Trophoblast cell (in vitro differentiated cells and primary cell): ENCODE measurements around the gene SPATC1L.

ENCODE experiments used
- DNase-seq, 2 donors: peaks; one replicate each; pipeline ENCODE4 v3.0.0-alpha.2; 2016
- H2AFZ ChIP-seq: 2 replicates; pipeline ENCODE4 v1.6.1; 2013; ENCODE audit warnings: low read length, moderate library complexity, mild to moderate bottlenecking; ENCODE audit not compliant: insufficient read depth, poor library complexity
- H2AK5ac ChIP-seq: 2 replicates; pipeline ENCODE4 v1.6.1; 2013; ENCODE audit warnings: mild to moderate bottlenecking, low read length
- H2BK120ac ChIP-seq: 2 replicates; pipeline ENCODE4 v1.6.1; 2013; ENCODE audit warnings: low read length, mild to moderate bottlenecking, moderate library complexity; ENCODE audit not compliant: insufficient read depth, poor library complexity
- H2BK12ac ChIP-seq: 2 replicates; pipeline ENCODE4 v1.6.1; 2013; ENCODE audit warnings: mild to moderate bottlenecking, low read length, moderate library complexity
- H2BK5ac ChIP-seq: 2 replicates; pipeline ENCODE4 v1.6.1; 2013; ENCODE audit warnings: low read length, low read depth, moderate library complexity, mild to moderate bottlenecking; ENCODE audit not compliant: poor library complexity
- H3K14ac ChIP-seq: 2 replicates; pipeline ENCODE4 v1.6.1; 2013; ENCODE audit warnings: mild to moderate bottlenecking, low read length
- H3K18ac ChIP-seq: 2 replicates; pipeline ENCODE4 v1.6.1; 2013; ENCODE audit warnings: mild to moderate bottlenecking, low read length
- H3K23ac ChIP-seq: 2 replicates; pipeline ENCODE4 v1.6.1; 2013; ENCODE audit warnings: low read length
- H3K27ac ChIP-seq: 2 replicates; pipeline ENCODE4 v1.5.1; 2013; ENCODE audit warnings: low read depth, mild to moderate bottlenecking, inconsistent platforms, low read length, moderate library complexity
- H3K27me3 ChIP-seq: 2 replicates; pipeline ENCODE4 v1.6.1; 2013; ENCODE audit warnings: inconsistent platforms, mild to moderate bottlenecking, low read length, moderate library complexity; ENCODE audit not compliant: insufficient read depth
- H3K36me3 ChIP-seq, 2 experiments: 1 replicate in 1 of 2; 2 replicates in 1 of 2; pipeline ENCODE4 v1.6.1; 2013; ENCODE audit warnings: low read length in 2 of 2, mild to moderate bottlenecking in 2 of 2, moderate library complexity in 1 of 2; ENCODE audit not compliant: insufficient read depth in 2 of 2, control insufficient read depth in 1 of 2
- H3K4ac ChIP-seq: 2 replicates; pipeline ENCODE4 v1.6.1; 2013; ENCODE audit warnings: low read depth, mild to moderate bottlenecking, low read length, moderate library complexity
- H3K4me1 ChIP-seq, 2 experiments: 1 replicate in 1 of 2; 2 replicates in 1 of 2; pipeline ENCODE4 v1.6.1; 2013; ENCODE audit warnings: low read length in 2 of 2, mild to moderate bottlenecking in 2 of 2, moderate library complexity in 1 of 2; ENCODE audit not compliant: insufficient read depth in 2 of 2, control insufficient read depth in 1 of 2
- H3K4me2 ChIP-seq: 2 replicates; pipeline ENCODE4 v1.6.1; 2013; ENCODE audit warnings: inconsistent platforms, mild to moderate bottlenecking, low read length, moderate library complexity
- H3K4me3 ChIP-seq: 2 replicates; pipeline ENCODE4 v1.5.1; 2013; ENCODE audit warnings: mild to moderate bottlenecking, low read depth, low read length, inconsistent platforms
- H3K79me1 ChIP-seq: one replicate; pipeline ENCODE4 v1.6.1; 2013; ENCODE audit warnings: low read length
- H3K79me2 ChIP-seq: 2 replicates; pipeline ENCODE4 v1.6.1; 2013; ENCODE audit warnings: low read length, mild to moderate bottlenecking; ENCODE audit not compliant: control insufficient read depth, insufficient read depth, poor library complexity
- H3K9ac ChIP-seq: 2 replicates; pipeline ENCODE4 v1.6.1; 2013; ENCODE audit warnings: mild to moderate bottlenecking, low read length
- H3K9me3 ChIP-seq: 2 replicates; pipeline ENCODE4 v1.6.1; 2013; ENCODE audit warnings: low read depth, mild to moderate bottlenecking, control low read depth, inconsistent platforms, low read length; ENCODE audit not compliant: insufficient read depth
- H4K12ac ChIP-seq: 2 replicates; pipeline ENCODE4 v1.6.1; 2013; ENCODE audit warnings: low read depth, mild to moderate bottlenecking, low read length, moderate library complexity
- H4K8ac ChIP-seq: 2 replicates; pipeline ENCODE4 v1.6.1; 2013; ENCODE audit warnings: low read depth, mild to moderate bottlenecking, low read length, moderate library complexity
- H4K91ac ChIP-seq: one replicate; pipeline ENCODE4 v1.6.1; 2013; ENCODE audit warnings: low read depth, mild to moderate bottlenecking, low read length, moderate library complexity
- WGBS: extraction: QIAGEN DNeasy Blood & Tissue Kit; methylation state at CpG from one replicate; pipeline ENCODE4 v1.1.7; 2013; ENCODE audit warnings: missing lambda C conversion rate; ENCODE audit not compliant: insufficient read length, insufficient coverage; ENCODE audit errors: extremely low coverage; 5-methylcytosine and 5-hydroxymethylcytosine counted together

The SPATC1L gene

GRCh38 chr21:46117586-46118315 is 66.5 kb downstream of the SPATC1L start:
- no peak overlapping the region for H2BK120ac ChIP-seq
- H3K27ac ChIP-seq, result no peak overlapping the region
- H2BK5ac ChIP-seq, result no peak overlapping the region
- peaks cover 53 to 56% of the 10 kb centered on the region in 2 experiments for H3K36me3 ChIP-seq
- no peak overlapping the region for H3K4me2 ChIP-seq
- no peak overlapping the region for H3K4me3 ChIP-seq
- DNase-seq, result no peak
- H3K79me1 ChIP-seq, result no peaks in the 10 kb centered on the region
- no peak overlapping the region for H3K4ac ChIP-seq
- H3K23ac ChIP-seq, result no peak overlapping the region
- no peak overlapping the region for H2BK12ac ChIP-seq
- H4K8ac ChIP-seq, result no peak overlapping the region
- no peak overlapping the region for H4K12ac ChIP-seq
- H3K18ac ChIP-seq, result no peak overlapping the region
- no peak overlapping the region for H3K14ac ChIP-seq
- H3K27me3 ChIP-seq, result no peaks in the 10 kb centered on the region
- no peak overlapping the region for H4K91ac ChIP-seq
- no peaks in the 10 kb centered on the region for H3K4me1 ChIP-seq
- no peak overlapping the region for H2AFZ ChIP-seq
- WGBS, result no CpG with 5 or more reads among the region's 29 CpGs
- no peaks in the 10 kb centered on the region for H3K79me2 ChIP-seq
- peaks cover 7% of the 10 kb centered on the region for H3K9me3 ChIP-seq
- no peak overlapping the region for H2AK5ac ChIP-seq
- H3K9ac ChIP-seq, result no peak overlapping the region

GRCh38 chr21:46116776-46117585 is 67.3 kb downstream of the SPATC1L start:
- H3K14ac ChIP-seq, result no peak overlapping the region
- no peaks in the 10 kb centered on the region for H3K79me2 ChIP-seq
- H3K9me3 ChIP-seq, result peaks cover 7% of the 10 kb centered on the region
- no peak for DNase-seq
- H3K4me3 ChIP-seq, result peak overlapping the region; percentile 35
- no peak overlapping the region for H4K12ac ChIP-seq
- no peak overlapping the region for H3K18ac ChIP-seq
- H3K23ac ChIP-seq, result no peak overlapping the region
- no peak overlapping the region for H3K9ac ChIP-seq
- no peak overlapping the region for H2AFZ ChIP-seq
- H3K4me1 ChIP-seq, result no peaks in the 10 kb centered on the region
- H2BK5ac ChIP-seq, result no peak overlapping the region
- no peak overlapping the region for H4K8ac ChIP-seq
- H3K4me2 ChIP-seq, result no peak overlapping the region
- no peak overlapping the region for H3K4ac ChIP-seq
- H4K91ac ChIP-seq, result no peak overlapping the region
- no peak overlapping the region for H2BK120ac ChIP-seq
- no CpG with 5 or more reads among the region's 24 CpGs for WGBS
- H3K27me3 ChIP-seq, result no peaks in the 10 kb centered on the region
- H3K36me3 ChIP-seq, result peaks cover 56 to 60% of the 10 kb centered on the region in 2 experiments
- H2BK12ac ChIP-seq, result no peak overlapping the region
- H3K27ac ChIP-seq, result no peak overlapping the region
- no peak overlapping the region for H2AK5ac ChIP-seq
- no peaks in the 10 kb centered on the region for H3K79me1 ChIP-seq

GRCh38 chr21:46116189-46116775 is 68.0 kb downstream of the SPATC1L start:
- Histone ChIP-seq H3K23ac (no peak overlapping the region), H3K9me3 (peaks cover 7% of the 10 kb centered on the region), H2AK5ac (no peak overlapping the region), H3K4me1 (no peaks in the 10 kb centered on the region), H3K4me3 (no peak overlapping the region), H2BK12ac (no peak overlapping the region), H3K4me2 (no peak overlapping the region), H4K12ac (no peak overlapping the region), H3K27ac (no peak overlapping the region), H3K36me3 (peaks cover 50 to 57% of the 10 kb centered on the region in 2 experiments), H2AFZ (no peak overlapping the region), H3K18ac (no peak overlapping the region), H3K79me1 (no peaks in the 10 kb centered on the region), H4K8ac (no peak overlapping the region), H3K79me2 (no peaks in the 10 kb centered on the region), H2BK5ac (no peak overlapping the region), H4K91ac (no peak overlapping the region), H3K27me3 (no peaks in the 10 kb centered on the region), H3K9ac (no peak overlapping the region), H3K14ac (no peak overlapping the region), H2BK120ac (no peak overlapping the region), H3K4ac (no peak overlapping the region)
- DNase-seq, result no peak
- WGBS, result no CpG with 5 or more reads among the region's 20 CpGs

- Histone ChIP-seq H3K36me3 (peaks cover 46 to 52% of the 10 kb centered on the region in 2 experiments), H2AFZ (no peak overlapping the region), H3K4ac (no peak overlapping the region), H3K27ac (no peak overlapping the region), H3K9me3 (peaks cover 7% of the 10 kb centered on the region), H2BK12ac (no peak overlapping the region), H4K91ac (no peak overlapping the region), H2BK5ac (no peak overlapping the region), H2AK5ac (no peak overlapping the region), H3K27me3 (no peaks in the 10 kb centered on the region), H4K12ac (no peak overlapping the region), H3K18ac (no peak overlapping the region), H3K79me1 (no peaks in the 10 kb centered on the region), H3K23ac (no peak overlapping the region), H3K14ac (no peak overlapping the region), H2BK120ac (no peak overlapping the region), H3K4me2 (no peak overlapping the region), H3K9ac (no peak overlapping the region), H4K8ac (no peak overlapping the region), H3K79me2 (no peaks in the 10 kb centered on the region), H3K4me1 (no peaks in the 10 kb centered on the region), H3K4me3 (no peak overlapping the region)
- WGBS, result no CpG with 5 or more reads among the region's 17 CpGs
- DNase-seq, result no peak
These were observed 68.6 kb downstream of the SPATC1L start for GRCh38 chr21:46115441-46116188.
